ENCODE results near the gene LCLAT1.

Gene LCLAT1

DNA sequence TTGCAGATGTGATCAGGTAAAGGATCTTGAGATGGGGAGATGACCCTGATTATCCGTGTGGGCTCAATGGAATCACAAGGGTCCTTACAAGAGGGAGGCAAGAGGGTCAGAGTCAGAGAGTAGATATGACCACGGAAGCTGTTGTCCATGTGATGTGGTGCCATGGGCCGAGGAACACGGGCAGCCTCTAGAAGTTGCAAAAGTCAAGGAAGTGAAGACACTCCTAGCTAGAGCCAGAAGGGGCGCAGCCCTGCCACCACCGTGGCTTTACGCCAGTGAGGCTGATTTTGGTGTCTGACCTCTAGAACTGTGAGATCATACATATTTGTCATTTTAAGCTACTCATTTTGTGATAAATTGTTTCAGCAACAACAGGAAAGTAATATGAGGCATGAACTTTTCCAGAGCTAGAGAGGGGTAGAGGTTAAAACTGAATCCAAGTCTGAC lies 245.8 kb downstream of the LCLAT1 start:
- no peak for DNase-seq (ENCODE audit: low read depth in 2 of 2)
